ENCODE results near the gene CRB3. TPM values are rescaled to one million over a fixed set of nuclear protein-coding genes. Genes with fewer than 3 reads are reported as not detected.

The CRB3 gene
- total and polyA plus RNA-seq, 2 of the 4 experiments (the other 2 are of a cell fraction), result not detected

- H4K8ac ChIP-seq (ENCODE audit: low read depth in 2 of 2, low read length in 2 of 2), result no peak overlapping the region
- no peak overlapping the region for H3K56ac ChIP-seq (ENCODE audit: extremely low read depth, insufficient read depth, low read length)
- no peak overlapping the region for H2BK5ac ChIP-seq (ENCODE audit: low read depth, low read length, poor library complexity, severe bottlenecking)
- ChIA-PET CTCF (no interaction called here), POLR2A (ENCODE audit: unreplicated experiment) (no interaction called here)
- no peak for DNase-seq
- no peaks in the 10 kb centered on the region for H4K20me1 ChIP-seq (ENCODE audit: insufficient read depth, low read length)
- no peak overlapping the region for H3K23ac ChIP-seq (ENCODE audit: low read depth, low read length)
- H3K4me3 ChIP-seq (ENCODE audit: insufficient read depth, low read depth, low read length), result no peak overlapping the region
- no peak overlapping the region for H3K27ac ChIP-seq (ENCODE audit: insufficient read depth, low read length)
- H2BK15ac ChIP-seq (ENCODE audit: low read depth, low read length), result no peak overlapping the region
- no peak overlapping the region for H4K5ac ChIP-seq (ENCODE audit: low read depth, low read length)
- no peak overlapping the region for H2BK20ac ChIP-seq (ENCODE audit: low read depth, low read length)
- H3K4me1 ChIP-seq (ENCODE audit: control insufficient read depth, insufficient read depth, low read length), result no peaks in the 10 kb centered on the region
- H3K14ac ChIP-seq (replicated peaks; ENCODE audit: low read depth, low read length), result no peak overlapping the region
- H3K27me3 ChIP-seq (ENCODE audit: control insufficient read depth, insufficient read depth, low read length), result no peaks in the 10 kb centered on the region
- no peaks in the 10 kb centered on the region for H3K79me1 ChIP-seq (ENCODE audit: low read depth in 1 of 2, low read length in 2 of 2)
- H2AK9ac ChIP-seq (replicated peaks; ENCODE audit: low read depth, low read length, poor library complexity), result no peak overlapping the region
- peaks cover 16% of the 10 kb centered on the region for H3K36me3 ChIP-seq (ENCODE audit: control insufficient read depth, insufficient read depth, low read length)
- no peak for ATAC-seq (ENCODE audit: low read depth)
- WGBS, 2 experiments (ENCODE audit: extremely low coverage in 2 of 2, insufficient read length in 1 of 2), result 100% methylated on average over 1 of the region's 7 CpGs; no CpG with 5 or more reads in 1 of the 2 experiments
- no peak overlapping the region for H2AK5ac ChIP-seq (ENCODE audit: low read depth, low read length)
- H4K91ac ChIP-seq (ENCODE audit: insufficient read depth, low read depth, low read length), result no peak overlapping the region
- H3K9me1 ChIP-seq (ENCODE audit: insufficient read depth, low read length), result no peaks in the 10 kb centered on the region
- BruUV-seq (replicated peaks), result no TSS peak
- H3K4me2 ChIP-seq (ENCODE audit: low read depth, low read length), result no peak overlapping the region
- dilution Hi-C loops (cut with HindIII; ENCODE audit: low sequenced_read_pairs, unreplicated experiment), result no loop called here
- no peak overlapping the region for H2BK120ac ChIP-seq (ENCODE audit: low read depth, low read length)
- no peak overlapping the region for H2AFZ ChIP-seq (replicated peaks; ENCODE audit: low read length, poor library complexity)
- peaks cover 10% of the 10 kb centered on the region; the same call in 1 of the 2 replicates for H3K9me3 ChIP-seq (ENCODE audit: control insufficient read depth, insufficient read depth, low read length)
- H3K18ac ChIP-seq (ENCODE audit: low read depth, low read length), result no peak overlapping the region
- no peak overlapping the region for H3K4ac ChIP-seq (ENCODE audit: low read depth, low read length)
- in situ Hi-C loops (cut with MboI; ENCODE audit: low sequenced_read_pairs), result no loop called here
- intact Hi-C loops (cut with micrococcal nuclease), result loop anchor here (10.0 kb wide), 1 partner anchor 657 kb away; the partner anchor contains the start of gene DUS3L
- H3K9ac ChIP-seq (ENCODE audit: low read depth, low read length), result no peak overlapping the region
- TF ChIP-seq SMC3 (IDR thresholded peaks at IDR 0.05; ENCODE audit: low read depth, low read length) (no peak), MAZ (IDR thresholded peaks at IDR 0.05; ENCODE audit: borderline replicate concordance, low read depth, low read length) (no peak), RAD21 (IDR thresholded peaks at IDR 0.05; ENCODE audit: low read length) (no peak), CEBPB (IDR thresholded peaks at IDR 0.05; ENCODE audit: low read depth, low read length) (no peak)
Observed at GRCh38 chr19:6451583-6452222, 12.4 kb upstream of the CRB3 start.
